HL-60 (cell line): ENCODE results near the gene CEPT1.

Experiments used
- CTCF ChIP-seq: IDR thresholded peaks from one replicate; pipeline ENCODE4 v1.5.1; 2011; ENCODE audit warnings: low read length, control low read depth, inconsistent platforms; ENCODE audit not compliant: insufficient read depth
- GABPA ChIP-seq: IDR thresholded peaks from 2 replicates; pipeline ENCODE4 v1.6.1; 2012; ENCODE audit warnings: low read depth
- POLR2AphosphoS5 ChIP-seq: IDR thresholded peaks from 2 replicates; pipeline ENCODE4 v1.6.1; 2012; ENCODE audit warnings: low read depth
- REST ChIP-seq: IDR thresholded peaks from 2 replicates; pipeline ENCODE4 v1.6.1; 2012; ENCODE audit warnings: low read depth; ENCODE audit not compliant: insufficient replicate concordance

DNA sequence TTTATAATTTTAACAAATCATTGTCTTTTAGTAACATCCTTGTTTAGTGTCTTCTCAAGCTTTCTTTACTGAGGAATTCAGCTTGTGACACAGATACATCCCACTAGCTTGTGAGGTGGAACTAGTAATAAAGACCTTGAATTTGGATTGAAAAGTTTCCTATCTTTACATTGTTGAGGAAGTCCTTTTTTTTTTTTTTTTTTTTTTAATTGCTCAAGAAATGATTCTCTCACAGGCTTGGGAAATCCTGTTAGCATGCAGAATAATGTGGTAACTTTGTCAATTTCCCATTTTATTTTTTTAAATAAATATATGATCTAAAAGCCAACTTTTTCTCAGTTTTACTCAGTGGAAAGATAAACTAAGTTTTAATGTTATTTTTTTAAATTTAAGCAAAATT lies 44.6 kb downstream of the CEPT1 start:
- no peak for TF ChIP-seq CTCF
- no peak for TF ChIP-seq GABPA
- no peak for TF ChIP-seq POLR2AphosphoS5
- no peak for TF ChIP-seq REST
